ENCODE measurements around the gene CA12. TPM values are rescaled to one million over a fixed set of nuclear protein-coding genes. Genes with fewer than 3 reads are reported as not detected.

The CA12 gene
- total and polyA plus RNA-seq, 10 of the 15 experiments (the other 5 are each of a cell fraction or from before 2014, with no cell fraction given), result 0.03 to 0.10 TPM; not detected in 8

GRCh38 chr15:63327648-63328421 lies 53.8 kb downstream of the CA12 start:
- H3K4me3 ChIP-seq, result no peak overlapping the region
- ChIA-PET SMC1A (ENCODE audit: uncharacterized antibody, unreplicated experiment) (no interaction called here), RAD21 (ENCODE audit: unreplicated experiment) (interaction anchor here (1.3 kb wide), 1 partner anchor 15 kb away, joined by 4 read pairs; no protein-coding TSS in a partner anchor), CTCF (no interaction called here), POLR2A (interaction anchor here (0.7 kb wide), 2 partner anchors 447 to 668 kb away, joined by 3 to 4 read pairs; no protein-coding TSS in a partner anchor)
- H3K27me3 ChIP-seq (replicated peaks in 1 of 2; ENCODE audit: control insufficient read depth in 2 of 2, insufficient read depth in 2 of 2, low read length in 1 of 2), result peaks cover 0 to 3% of the 10 kb centered on the region in 2 experiments; a peak in 2 of 4 replicates
- no peaks in the 10 kb centered on the region for H3K9me3 ChIP-seq (replicated peaks; ENCODE audit: control insufficient read depth, insufficient read depth, low read length)
- in situ Hi-C loops (cut with MboI) (no loop called here), intact Hi-C loops (cut with micrococcal nuclease; ENCODE audit: unreplicated experiment) (no loop called here)
- DNase-seq (ENCODE audit: low read depth, low spot score) (no peak), FAIRE-seq (no peak), ATAC-seq (peak; percentile 45; the same call in 2 of the 3 replicates)
- no peak overlapping the region for H3K27ac ChIP-seq (ENCODE audit: control insufficient read depth, insufficient read depth)
- H3K36me3 ChIP-seq (ENCODE audit: control insufficient read depth in 2 of 2, insufficient read depth in 2 of 2, low read length in 1 of 2), result no peaks in the 10 kb centered on the region
- H3K4me2 ChIP-seq (ENCODE audit: control insufficient read depth, insufficient read depth), result no peak overlapping the region
- 0 out of 2 replicates have a peak, but pooled peaks have one; percentile 6 for TF ChIP-seq NFYB (IDR thresholded peaks at IDR 0.05; ENCODE audit: insufficient read depth, low read depth, low read length)
- TF ChIP-seq ZBTB40 (IDR thresholded peaks at IDR 0.05; ENCODE audit: borderline replicate concordance), result no peak
- TF ChIP-seq NRF1 (conservative IDR thresholded peaks at IDR 0.05; ENCODE audit: low read depth, low read length), result no peak
- peak; percentile 63; the same call in 1 of the 2 replicates for TF ChIP-seq PKNOX1 (IDR thresholded peaks at IDR 0.05)
- no peak for TF ChIP-seq CBX3 (IDR thresholded peaks at IDR 0.05; ENCODE audit: borderline replicate concordance, low read depth)
- no TSS peak for BruUV-seq (replicated peaks)
- no peaks in the 10 kb centered on the region for H3K4me1 ChIP-seq (ENCODE audit: control insufficient read depth, insufficient read depth, low read length)
- WGBS (ENCODE audit: insufficient coverage, insufficient replicate concordance, low lambda C conversion rate, missing lambda C conversion rate), result 45% methylated on average over 10 of the region's 12 CpGs
- no peaks in the 10 kb centered on the region for H3K79me2 ChIP-seq (ENCODE audit: control insufficient read depth, insufficient read depth, low read length)
- H2AFZ ChIP-seq (ENCODE audit: control insufficient read depth, low read depth, low read length), result no peak overlapping the region
- H3K9ac ChIP-seq (ENCODE audit: control insufficient read depth, insufficient read depth, low read length), result no peak overlapping the region
- no peaks in the 10 kb centered on the region for H4K20me1 ChIP-seq (ENCODE audit: control insufficient read depth, insufficient read depth)
